RKO (cell line): ENCODE data around the gene TSPO.
A peak's percentile ranks its signal among the peaks of the same experiment; 100 is the strongest.

ENCODE experiments used
- DNase-seq: peaks from one replicate; pipeline ENCODE4 v3.0.0-alpha.2; 2016; ENCODE audit warnings: low spot score

Gene TSPO

GRCh38 chr22:43179146-43179910 lies 28.0 kb downstream of the TSPO start:
- no peak for DNase-seq

GRCh38 chr22:43179911-43180195 lies 28.5 kb downstream of the TSPO start:
- no peak for DNase-seq

GRCh38 chr22:43180670-43181069 lies 29.3 kb downstream of the TSPO start:
- no peak for DNase-seq

DNA sequence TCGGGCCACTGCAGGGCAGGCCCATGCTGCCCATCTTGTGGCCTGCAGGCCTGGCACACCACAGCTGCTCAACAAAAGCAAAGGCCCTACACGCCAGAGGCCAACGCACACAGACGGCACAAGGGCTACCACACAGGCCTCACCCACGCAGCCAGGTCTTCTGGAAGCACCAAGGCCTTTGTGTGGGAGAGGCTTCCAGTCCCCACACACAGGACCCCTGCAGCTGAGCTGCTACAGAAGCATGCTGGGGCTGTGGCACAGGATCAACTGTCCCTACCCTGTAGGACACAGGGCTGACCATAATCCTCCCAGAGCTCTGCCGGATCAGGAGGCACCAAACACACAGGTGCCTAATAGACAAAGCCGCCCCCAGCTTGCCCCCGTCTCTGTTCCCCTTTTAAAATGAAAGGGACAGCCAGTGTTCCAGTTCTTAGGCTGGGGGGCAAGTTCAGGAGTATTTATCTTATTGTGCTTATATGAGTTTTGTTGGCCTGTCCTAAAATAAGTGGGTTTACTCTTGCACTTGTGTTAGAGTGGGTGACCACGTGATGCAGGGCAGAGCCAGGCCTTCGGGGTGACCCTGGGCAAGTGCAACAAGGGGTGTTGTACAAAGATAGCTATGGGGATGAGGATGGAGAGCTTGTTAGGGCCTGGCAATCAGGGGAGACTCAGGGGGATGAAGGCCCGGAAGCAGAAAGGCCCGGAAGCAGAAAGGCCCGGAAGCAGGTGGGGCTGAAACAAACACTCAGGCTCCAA lies 30.1 kb downstream of the TSPO start:
- DNase-seq, result no peak

DNA sequence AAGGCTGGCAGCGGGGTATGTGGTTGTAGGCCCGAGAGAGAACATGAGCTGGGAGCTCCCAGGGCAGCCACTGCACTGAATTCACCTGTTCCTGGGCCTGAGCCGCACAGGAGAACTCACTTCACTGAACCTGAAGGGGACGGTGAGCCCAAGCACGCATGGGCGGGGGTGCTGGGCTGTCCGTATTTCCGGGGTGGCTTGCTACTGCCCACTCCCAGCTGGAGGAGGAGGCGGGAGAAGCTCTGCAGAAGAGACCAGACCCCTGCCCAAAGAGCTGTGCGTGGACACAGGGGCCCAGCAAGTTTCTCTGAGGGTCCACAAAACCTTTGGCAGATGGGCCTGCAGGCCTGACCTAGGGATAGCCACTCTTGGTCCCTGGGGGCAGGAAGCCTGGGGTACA lies 30.8 kb downstream of the TSPO start:
- DNase-seq, result no peak

- DNase-seq, result no peak
Measured at GRCh38 chr22:43182726-43183125, 31.4 kb downstream of the TSPO start.

GRCh38 chr22:43183496-43184277 lies 32.3 kb downstream of the TSPO start:
- DNase-seq, result no peak

DNA sequence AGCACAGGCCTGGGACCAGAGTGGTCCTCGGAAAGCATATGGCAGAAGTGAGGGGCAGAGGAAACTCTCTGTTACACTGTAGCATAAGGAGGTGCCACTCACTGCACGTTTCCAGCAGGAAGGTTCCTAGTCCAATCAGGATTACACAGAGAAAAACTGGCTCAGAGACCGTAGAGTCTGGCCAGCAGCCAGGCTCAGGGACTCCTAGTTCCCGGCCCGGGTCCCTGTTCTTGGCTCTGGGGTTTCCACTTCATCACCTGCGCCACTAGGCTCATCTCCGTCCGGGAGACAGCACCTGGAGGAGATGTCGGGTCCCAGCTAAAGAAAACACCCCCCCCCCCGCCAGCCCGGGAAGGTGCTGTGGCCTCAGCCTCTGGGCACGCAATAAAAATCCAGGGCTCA lies 34.5 kb downstream of the TSPO start:
- DNase-seq, result peak; percentile 71

DNA sequence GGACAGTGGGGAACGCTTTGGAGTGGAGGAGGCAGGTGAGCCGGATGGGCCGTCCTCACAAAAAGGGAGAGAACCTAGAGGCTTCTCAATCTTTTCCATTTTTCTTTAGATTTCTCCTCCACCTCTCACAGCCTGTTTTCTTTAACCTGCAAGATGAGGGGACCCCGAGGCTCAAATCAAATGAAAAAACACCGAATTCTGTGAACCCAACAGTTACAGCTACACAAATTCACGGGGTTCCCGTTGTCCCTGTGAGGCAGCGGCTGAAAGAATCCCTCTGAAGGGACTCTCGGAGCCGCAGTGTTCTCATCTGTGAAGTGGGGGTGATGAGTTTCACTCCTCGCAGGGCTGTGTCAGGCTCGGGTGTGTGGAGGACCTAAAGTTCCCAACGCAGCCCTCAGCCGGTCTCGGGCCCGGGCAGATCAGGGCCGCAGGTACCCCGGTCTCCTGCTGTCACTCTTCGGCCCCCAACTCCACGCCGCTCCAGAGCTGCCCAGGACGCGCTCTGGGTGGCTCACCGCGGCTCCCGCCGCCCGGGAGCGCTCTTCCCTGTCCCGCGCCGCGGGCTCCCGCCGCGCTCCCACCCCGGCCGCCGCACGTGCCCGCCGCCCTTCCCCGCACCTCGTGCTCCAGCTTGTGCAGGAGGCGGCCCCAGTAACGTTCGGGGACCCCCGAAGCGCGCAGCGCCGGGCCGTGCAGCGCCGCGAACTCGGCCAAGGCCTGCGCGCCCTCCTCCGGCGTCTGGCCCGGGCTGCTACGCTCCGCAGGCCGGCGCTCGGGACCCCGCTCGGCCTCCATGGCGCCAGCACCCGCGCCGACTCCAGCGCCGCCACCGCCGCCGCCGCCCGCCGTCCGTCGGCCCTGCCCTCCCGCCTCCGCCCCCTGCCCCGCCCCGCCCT lies 35.2 kb downstream of the TSPO start, which contains the start of gene TTLL12:
Gene TTLL12, minus strand, starts transcription at position 863 of the 899 bp plus-strand sequence. Its CDS starts 65 bp downstream, at position 798.
- DNase-seq, result peak; percentile 51

DNA sequence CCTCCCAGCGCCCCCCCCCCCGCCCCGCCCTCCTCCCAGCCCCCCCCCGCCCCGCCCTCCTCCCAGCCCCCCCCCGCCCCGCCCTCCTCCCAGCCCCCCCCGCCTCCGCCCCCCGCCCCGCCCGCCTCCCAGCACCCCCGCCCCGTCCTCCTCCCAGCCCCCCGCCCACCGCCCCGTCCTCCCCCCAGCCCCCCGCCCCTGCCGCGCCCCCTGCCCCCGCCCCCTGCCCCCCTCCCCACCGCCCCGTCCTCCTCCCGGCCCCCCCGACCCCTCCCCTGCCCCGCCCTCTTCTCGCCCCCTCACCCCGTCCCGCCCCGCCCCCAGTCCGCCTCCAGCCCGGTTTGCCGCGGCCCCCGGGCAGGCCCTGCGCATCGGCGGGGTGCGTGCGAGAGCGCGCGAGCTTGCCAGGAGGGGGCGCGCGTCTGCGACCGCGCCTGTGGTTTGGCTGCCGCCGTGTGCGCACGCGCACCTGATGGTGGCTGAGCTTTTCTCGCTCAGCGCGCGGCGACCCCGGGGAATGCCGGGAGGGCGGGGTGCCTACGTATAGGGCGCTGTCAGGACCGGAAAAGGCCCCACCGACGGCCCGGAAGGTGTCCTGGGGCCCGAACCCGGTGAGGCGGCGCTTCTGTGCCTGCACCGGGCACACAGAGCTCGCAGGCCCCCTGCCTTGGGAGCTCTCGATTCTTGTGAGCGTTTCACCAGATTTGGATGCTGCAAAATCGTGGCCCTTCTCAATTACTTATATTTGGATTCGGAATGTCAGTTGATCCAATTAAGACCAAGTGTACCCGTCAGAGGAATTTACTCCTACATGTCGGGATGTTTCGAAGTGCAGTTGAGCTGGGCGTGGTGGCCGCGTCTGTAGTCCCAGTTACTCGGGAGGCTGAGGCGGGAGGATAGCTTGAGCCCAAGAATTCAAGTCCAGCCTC lies 36.1 kb downstream of the TSPO start:
- peak; percentile 95 for DNase-seq

DNA sequence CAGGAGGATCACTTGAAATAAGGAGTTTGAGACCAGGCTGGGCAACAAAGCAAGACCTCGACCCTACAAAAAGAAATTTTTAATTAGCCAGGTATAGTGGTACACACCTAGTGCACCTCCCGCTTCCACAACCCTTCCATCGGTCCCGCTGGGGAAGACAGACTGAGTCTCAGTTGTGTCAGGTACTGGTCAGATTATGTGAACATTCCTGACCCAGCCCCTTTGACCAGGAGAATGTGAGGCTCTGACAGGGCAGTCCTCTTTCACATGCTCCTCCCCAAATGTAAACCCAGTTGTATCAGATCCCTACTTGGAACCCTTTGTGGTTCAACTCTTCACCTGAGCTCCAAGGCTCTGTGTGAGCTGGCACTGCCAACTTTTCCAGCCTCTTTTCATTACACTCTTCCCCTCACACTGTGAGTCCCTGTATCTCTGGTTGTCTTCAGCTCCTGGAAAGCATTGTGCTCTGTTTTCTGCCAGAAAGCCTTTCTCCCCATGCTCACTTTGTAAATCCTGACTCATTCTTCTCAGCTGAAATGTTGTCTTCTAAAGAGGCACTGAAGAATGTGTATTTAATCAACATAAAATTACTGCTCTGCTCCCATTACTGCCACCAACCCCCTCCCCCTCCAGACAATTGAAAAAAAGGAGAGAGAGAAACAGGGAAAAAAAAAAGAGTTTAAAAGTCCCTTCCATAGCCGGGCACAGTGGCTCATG lies 37.6 kb downstream of the TSPO start:
- DNase-seq, result no peak

- no peak for DNase-seq
Measured at GRCh38 chr22:43191831-43192230, 40.5 kb downstream of the TSPO start.

DNA sequence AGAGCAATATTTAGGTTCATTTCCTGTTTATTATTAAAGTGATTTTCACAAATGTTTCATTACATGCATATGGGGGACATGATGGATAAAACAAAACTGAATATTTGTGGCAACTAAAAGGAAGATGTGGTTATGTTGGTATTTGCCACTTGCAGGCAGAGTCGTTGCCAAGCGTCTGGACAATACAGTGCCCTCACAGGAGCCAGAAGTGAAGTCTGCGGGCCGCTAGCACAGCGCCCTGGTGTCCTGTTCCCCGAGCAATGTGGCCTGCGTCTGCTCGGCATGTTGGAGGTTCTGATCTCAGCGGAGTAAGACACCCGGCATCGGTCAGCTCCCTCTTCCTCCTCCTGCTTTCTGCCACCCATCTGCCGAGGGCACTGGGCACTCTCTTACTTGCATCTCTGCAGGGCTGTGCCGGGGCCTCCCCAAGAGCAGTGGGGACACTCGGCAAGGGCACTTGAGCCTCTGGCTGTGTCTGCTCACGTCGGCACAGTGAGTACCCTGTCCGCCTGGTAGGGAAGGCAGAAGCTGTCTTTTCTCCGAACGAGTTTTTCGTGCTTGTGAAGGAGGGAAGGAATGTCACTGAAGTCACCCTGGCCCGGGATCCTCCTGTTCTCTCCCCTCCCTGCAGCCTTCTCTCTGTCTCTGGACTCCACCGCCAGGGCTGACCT lies 46.0 kb downstream of the TSPO start:
- no peak for DNase-seq

GRCh38 chr22:43198126-43198525 lies 46.8 kb downstream of the TSPO start:
- no peak for DNase-seq

DNA sequence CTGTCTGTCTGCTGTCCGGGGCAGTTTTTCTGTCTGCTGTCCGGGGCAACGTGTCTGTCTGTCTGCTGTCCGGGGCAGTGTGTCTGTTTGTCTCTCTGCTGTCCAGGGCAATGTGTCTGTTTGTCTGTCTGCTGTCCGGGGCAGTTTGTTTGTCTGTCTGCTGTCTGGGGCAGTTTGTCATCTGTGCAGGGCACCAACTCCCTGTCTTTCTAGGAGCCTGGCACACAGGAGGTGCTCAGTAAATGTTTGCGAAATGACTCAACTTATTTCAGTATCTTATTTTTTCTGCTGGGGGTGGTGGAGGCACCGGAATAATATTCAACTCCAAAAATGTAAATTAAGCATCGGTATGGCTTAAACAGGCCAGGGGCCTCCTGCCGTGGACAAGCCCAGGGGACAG lies 47.6 kb downstream of the TSPO start:
- DNase-seq, result no peak

- no peak for DNase-seq
Measured at GRCh38 chr22:43199541-43199940, 48.2 kb downstream of the TSPO start.

DNA sequence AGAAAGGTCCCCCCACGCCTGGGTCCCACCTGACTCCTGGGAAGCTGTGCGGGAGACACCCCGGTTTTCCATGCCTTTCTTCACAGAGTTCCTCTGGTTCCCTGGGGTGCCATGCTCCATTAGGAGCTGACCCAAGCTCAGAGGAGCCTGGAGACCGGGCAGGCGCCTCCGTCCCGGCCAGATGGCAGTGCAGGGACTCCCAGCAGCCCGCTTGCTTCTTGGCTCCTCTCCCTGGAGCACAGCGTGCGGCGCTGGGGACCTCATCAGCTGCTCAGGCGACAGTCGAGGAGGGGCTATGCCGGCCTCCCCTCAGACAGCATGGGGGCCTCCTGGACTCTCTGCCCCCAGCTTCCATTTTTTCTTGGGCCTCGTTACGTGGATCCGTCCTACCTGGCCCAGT lies 48.7 kb downstream of the TSPO start:
- no peak for DNase-seq

GRCh38 chr22:43200555-43200954 lies 49.2 kb downstream of the TSPO start:
- DNase-seq, result no peak

DNA sequence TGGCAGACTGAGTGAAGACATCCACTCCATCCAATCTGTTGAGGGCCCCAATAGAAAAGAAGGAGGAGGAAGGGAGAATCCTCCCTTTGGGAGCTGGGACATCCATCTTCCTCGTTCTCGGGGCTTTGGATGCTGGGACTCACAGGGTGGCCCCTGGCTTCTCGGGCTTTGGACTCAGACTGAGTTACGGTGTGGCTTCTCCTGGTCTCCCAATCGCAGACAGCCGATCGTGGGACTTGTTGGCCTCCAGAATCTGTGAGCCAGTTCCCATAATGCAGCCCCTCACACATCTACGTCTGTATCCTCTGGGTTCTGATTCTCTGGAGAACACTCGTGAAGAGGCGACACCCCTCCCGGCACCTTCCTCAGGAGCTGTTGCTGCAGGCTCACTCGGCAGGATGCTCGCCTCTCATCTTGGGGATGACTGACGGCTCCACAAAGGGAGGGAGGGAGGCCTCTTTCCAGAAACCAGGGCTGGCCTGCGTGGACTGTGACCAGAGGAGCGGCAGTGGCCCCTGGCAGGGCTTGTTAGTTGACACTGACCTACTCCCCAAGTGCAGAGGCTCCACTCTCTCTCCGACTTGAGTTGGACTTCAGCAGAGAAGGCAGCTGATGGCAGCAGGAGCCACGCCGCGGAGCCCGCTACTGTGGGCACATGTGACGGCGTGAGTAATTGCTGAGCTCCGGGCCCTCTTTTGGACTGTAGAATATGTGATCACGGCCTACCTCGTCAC lies 50.3 kb downstream of the TSPO start:
- no peak for DNase-seq
